Transverse colon (tissue), 4 donors: ENCODE measurements around the gene NLRX1. TPM values are rescaled to one million over a fixed set of nuclear protein-coding genes. Genes with fewer than 3 reads are reported as not detected.
A peak's percentile ranks its signal among the peaks of the same experiment; 100 is the strongest.
"Not testable (repeated sequence)": the region's sequence is repeated elsewhere in the genome, so short reads cannot be mapped to it uniquely, and the experiment has no call there.

Experiments used
- DNase-seq: peaks from one replicate; pipeline ENCODE4 v3.0.0-alpha.2; 2019
- H3K27ac ChIP-seq, 4 donors: fragments of 200-600 bp; sonication (generic); 2 replicates each; pipeline ENCODE4 v1.5.1; 2016 to 2018; ENCODE audit warnings: inconsistent platforms in 4 of 4
- H3K27me3 ChIP-seq: fragments of 200-600 bp; sonication (generic); 2 replicates; pipeline ENCODE4 v1.5.1; 2017; ENCODE audit warnings: inconsistent platforms
- H3K36me3 ChIP-seq, 4 donors: fragments of 200-600 bp; sonication (generic); 2 replicates each; pipeline ENCODE4 v1.5.1; 2017 to 2019; ENCODE audit warnings: inconsistent platforms in 4 of 4
- H3K4me1 ChIP-seq, 4 donors: fragments of 200-600 bp; sonication (generic); 2 replicates each; pipeline ENCODE4 v1.5.1; 2017 to 2020; ENCODE audit warnings: inconsistent platforms in 4 of 4
- H3K4me3 ChIP-seq, 4 donors: fragments of 200-600 bp; sonication (generic); 1 replicate in 1 of 4; 2 replicates in 3 of 4; pipeline versions ENCODE4 v1.5.1 to v1.6.1; 2017 to 2019; ENCODE audit warnings: inconsistent platforms in 4 of 4
- H3K9me3 ChIP-seq, 2 donors: fragments of 200-600 bp; sonication (generic); 2 replicates each; pipeline ENCODE4 v1.5.1; 2017 to 2019; ENCODE audit warnings: inconsistent platforms in 2 of 2
- CTCF ChIP-seq, 5 experiments: fragments of 200-600 bp in 3 of 5; fragments of 450-650 bp in 2 of 5; sonication (generic) in 3 of 5; IDR thresholded peaks; 1 replicate in 2 of 5; 2 replicates in 3 of 5; pipeline ENCODE4 v1.5.1; 2016 to 2017; ENCODE audit warnings: antibody characterized with exemption in 5 of 5, inconsistent platforms in 3 of 5, mild to moderate bottlenecking in 2 of 5, moderate library complexity in 1 of 5
- EP300 ChIP-seq: sonication (generic); formaldehyde crosslinking; IDR thresholded peaks from one replicate; pipeline ENCODE4 v1.6.1; 2017; ENCODE audit warnings: antibody characterized with exemption, low read depth
- POLR2A ChIP-seq: fragments of 450-650 bp; IDR thresholded peaks from one replicate; pipeline ENCODE4 v1.6.1; 2016; ENCODE audit warnings: antibody characterized with exemption, mild to moderate bottlenecking, moderate library complexity
- POLR2AphosphoS5 ChIP-seq, 3 donors: sonication (generic); formaldehyde crosslinking; IDR thresholded peaks; one replicate each; pipeline ENCODE4 v1.6.1; 2016; ENCODE audit warnings: antibody characterized with exemption in 3 of 3
- WGBS, 2 donors: methylation state at CpG; one replicate each; pipeline ENCODE4 v1.1.5; 2018; ENCODE audit warnings: low coverage in 1 of 2; 5-methylcytosine and 5-hydroxymethylcytosine counted together
- in situ Hi-C, 4 donors: fragments of 200-750 bp; cut with MboI; loops; one replicate each; pipeline versions ENCODE4 v1.15.0 to v1.15.1; 2017; ENCODE audit warnings: low sequenced_read_pairs in 3 of 4, low pct_ligation_motif_present in 1 of 4, low pct_unique_long_range_greater_than_20kb in 1 of 4
- intact Hi-C: fragments of 100-400 bp; cut with DNase I; formaldehyde crosslinking; loops from one replicate; pipeline ENCODE4 v1.15.1; 2023; ENCODE audit warnings: low total_unique reads
- total RNA-seq, 4 donors: library from RNA; depleted of rRNA; stranded (reverse); fragments of >200 nt; gene quantifications; one replicate each; pipeline ENCODE4 v1.1.0, GENCODE V29; 2016

Gene NLRX1
- total RNA-seq, 4 donors from 2014 or later, result 16.4 to 30.1 (median 18.2) TPM

GRCh38 chr11:119160151-119160550 is 8.4 kb upstream of the NLRX1 start:
- Histone ChIP-seq H3K27me3 (peaks cover 1% of the 10 kb centered on the region), H3K4me3 (no peak overlapping the region)
- 85% methylated on average over 6 of the region's 9 CpGs; no CpG with 5 or more reads in 1 of the 2 donors for WGBS, 2 donors

GRCh38 chr11:119161871-119162270 is 6.7 kb upstream of the NLRX1 start:
- H3K9me3 ChIP-seq, result no peaks in the 10 kb centered on the region
- no peak for TF ChIP-seq POLR2A
- TF ChIP-seq EP300, result no peak
- TF ChIP-seq CTCF (IDR thresholded peaks at IDR 0.05), result no peak
- no peak for TF ChIP-seq POLR2AphosphoS5 (IDR thresholded peaks at IDR 0.05)
- no peak overlapping the region for H3K4me3 ChIP-seq
- DNase-seq, result no peak
- no peaks in the 10 kb centered on the region for H3K36me3 ChIP-seq
- no peaks in the 10 kb centered on the region for H3K4me1 ChIP-seq
- 82% methylated on average over 8 of the region's 8 CpGs; no CpG with 5 or more reads in 1 of the 2 donors for WGBS, 2 donors
- no peaks in the 10 kb centered on the region for H3K27me3 ChIP-seq
- in situ Hi-C loops, result no loop called here
- intact Hi-C loops, result no loop called here
- H3K27ac ChIP-seq, result no peak overlapping the region

More at GRCh38 chr11:119160151-119160550, 8.4 kb upstream of the NLRX1 start:
- TF ChIP-seq CTCF (IDR thresholded peaks at IDR 0.05), result no peak
- TF ChIP-seq POLR2A, result no peak
- TF ChIP-seq POLR2AphosphoS5 (IDR thresholded peaks at IDR 0.05), result no peak
- no peak for TF ChIP-seq EP300
- Histone ChIP-seq H3K27ac (no peak overlapping the region), H3K9me3 (no peaks in the 10 kb centered on the region), H3K36me3 (no peaks in the 10 kb centered on the region), H3K4me1 (no peaks in the 10 kb centered on the region)
- intact Hi-C loops (no loop called here), in situ Hi-C loops (no loop called here)
- no peak for DNase-seq

- no peak for TF ChIP-seq EP300
- no peak for TF ChIP-seq POLR2AphosphoS5 (IDR thresholded peaks at IDR 0.05)
- TF ChIP-seq POLR2A, result no peak
- Histone ChIP-seq H3K4me1 (peaks cover 0 to 12% (median 6%) of the 10 kb centered on the region in 4 donors), H3K27ac (no peak overlapping the region), H3K27me3 (no peaks in the 10 kb centered on the region), H3K9me3 (no peaks in the 10 kb centered on the region), H3K36me3 (no peaks in the 10 kb centered on the region), H3K4me3 (no peak overlapping the region)
- intact Hi-C loops (no loop called here), in situ Hi-C loops (no loop called here)
- DNase-seq, result no peak
- WGBS, 2 donors, result 85 to 100% methylated on average over 1 to 8 of the region's 8 CpGs
Observed at GRCh38 chr11:119166368-119167076, 2.0 kb upstream of the NLRX1 start.

- H3K27ac ChIP-seq, H3K4me3 ChIP-seq, in situ Hi-C loops, H3K27me3 ChIP-seq, intact Hi-C loops, DNase-seq, H3K36me3 ChIP-seq, H3K9me3 ChIP-seq: not testable (repeated sequence)
- peaks cover 0 to 12% (median 6%) of the 10 kb centered on the region in 4 donors for H3K4me1 ChIP-seq
- 87 to 88% methylated on average over 5 to 10 of the region's 10 CpGs for WGBS, 2 donors
Observed at GRCh38 chr11:119167077-119167458, 1.5 kb upstream of the NLRX1 start.

GRCh38 chr11:119167933-119168332 is 592 bp upstream of the NLRX1 start:
- no peaks in the 10 kb centered on the region for H3K36me3 ChIP-seq
- peaks cover 0 to 12% (median 6%) of the 10 kb centered on the region in 4 donors for H3K4me1 ChIP-seq
- H3K9me3 ChIP-seq, result no peaks in the 10 kb centered on the region
- no peaks in the 10 kb centered on the region for H3K27me3 ChIP-seq
- in situ Hi-C loops, result no loop called here
- no peak overlapping the region for H3K4me3 ChIP-seq
- intact Hi-C loops, result no loop called here
- peak overlapping the region in 3 of 4 donors; percentile 91 to 96 (median 95) for H3K27ac ChIP-seq
- DNase-seq, result peak; percentile 50
- 32% methylated on average over 6 of the region's 6 CpGs; no CpG with 5 or more reads in 1 of the 2 donors for WGBS, 2 donors
- no peak for TF ChIP-seq POLR2AphosphoS5 (IDR thresholded peaks at IDR 0.05)
- TF ChIP-seq POLR2A, result no peak
- TF ChIP-seq EP300, result no peak
- TF ChIP-seq CTCF (IDR thresholded peaks at IDR 0.05), result no peak
